ENCODE data around the gene MAP2K5.

MAP2K5 gene

GRCh38 chr15:67575039-67575502 is 32.6 kb downstream of the MAP2K5 start (continued):
- no peak for TF ChIP-seq ZNF221 (tag by site-specific recombination; IDR thresholded peaks at IDR 0.05; ENCODE audit: borderline replicate concordance)
- 0 out of 2 replicates have a peak, but pooled peaks have one; percentile 13 for TF ChIP-seq ZBTB17 (tag by site-specific recombination; IDR thresholded peaks at IDR 0.05)
- peak; percentile 46; the same call in 1 of the 2 replicates for TF ChIP-seq ZNF10 (tag by site-specific recombination; IDR thresholded peaks at IDR 0.05)
- TF ChIP-seq, protein P1, sequence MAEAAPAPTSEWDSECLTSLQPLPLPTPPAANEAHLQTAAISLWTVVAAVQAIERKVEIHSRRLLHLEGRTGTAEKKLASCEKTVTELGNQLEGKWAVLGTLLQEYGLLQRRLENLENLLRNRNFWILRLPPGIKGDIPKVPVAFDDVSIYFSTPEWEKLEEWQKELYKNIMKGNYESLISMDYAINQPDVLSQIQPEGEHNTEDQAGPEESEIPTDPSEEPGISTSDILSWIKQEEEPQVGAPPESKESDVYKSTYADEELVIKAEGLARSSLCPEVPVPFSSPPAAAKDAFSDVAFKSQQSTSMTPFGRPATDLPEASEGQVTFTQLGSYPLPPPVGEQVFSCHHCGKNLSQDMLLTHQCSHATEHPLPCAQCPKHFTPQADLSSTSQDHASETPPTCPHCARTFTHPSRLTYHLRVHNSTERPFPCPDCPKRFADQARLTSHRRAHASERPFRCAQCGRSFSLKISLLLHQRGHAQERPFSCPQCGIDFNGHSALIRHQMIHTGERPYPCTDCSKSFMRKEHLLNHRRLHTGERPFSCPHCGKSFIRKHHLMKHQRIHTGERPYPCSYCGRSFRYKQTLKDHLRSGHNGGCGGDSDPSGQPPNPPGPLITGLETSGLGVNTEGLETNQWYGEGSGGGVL (tag by site-specific recombination; IDR thresholded peaks at IDR 0.05): peak; percentile 74
- no peak for TF ChIP-seq HOXD13 (CRISPR knock-in tag; IDR thresholded peaks at IDR 0.05; ENCODE audit: borderline replicate concordance)
- TF ChIP-seq ZBTB6 (tag by site-specific recombination; IDR thresholded peaks at IDR 0.05): no peak
- TF ChIP-seq SCRT1 (tag by site-specific recombination; IDR thresholded peaks at IDR 0.05; ENCODE audit: borderline replicate concordance): peak; percentile 97
- TF ChIP-seq, protein P2, sequence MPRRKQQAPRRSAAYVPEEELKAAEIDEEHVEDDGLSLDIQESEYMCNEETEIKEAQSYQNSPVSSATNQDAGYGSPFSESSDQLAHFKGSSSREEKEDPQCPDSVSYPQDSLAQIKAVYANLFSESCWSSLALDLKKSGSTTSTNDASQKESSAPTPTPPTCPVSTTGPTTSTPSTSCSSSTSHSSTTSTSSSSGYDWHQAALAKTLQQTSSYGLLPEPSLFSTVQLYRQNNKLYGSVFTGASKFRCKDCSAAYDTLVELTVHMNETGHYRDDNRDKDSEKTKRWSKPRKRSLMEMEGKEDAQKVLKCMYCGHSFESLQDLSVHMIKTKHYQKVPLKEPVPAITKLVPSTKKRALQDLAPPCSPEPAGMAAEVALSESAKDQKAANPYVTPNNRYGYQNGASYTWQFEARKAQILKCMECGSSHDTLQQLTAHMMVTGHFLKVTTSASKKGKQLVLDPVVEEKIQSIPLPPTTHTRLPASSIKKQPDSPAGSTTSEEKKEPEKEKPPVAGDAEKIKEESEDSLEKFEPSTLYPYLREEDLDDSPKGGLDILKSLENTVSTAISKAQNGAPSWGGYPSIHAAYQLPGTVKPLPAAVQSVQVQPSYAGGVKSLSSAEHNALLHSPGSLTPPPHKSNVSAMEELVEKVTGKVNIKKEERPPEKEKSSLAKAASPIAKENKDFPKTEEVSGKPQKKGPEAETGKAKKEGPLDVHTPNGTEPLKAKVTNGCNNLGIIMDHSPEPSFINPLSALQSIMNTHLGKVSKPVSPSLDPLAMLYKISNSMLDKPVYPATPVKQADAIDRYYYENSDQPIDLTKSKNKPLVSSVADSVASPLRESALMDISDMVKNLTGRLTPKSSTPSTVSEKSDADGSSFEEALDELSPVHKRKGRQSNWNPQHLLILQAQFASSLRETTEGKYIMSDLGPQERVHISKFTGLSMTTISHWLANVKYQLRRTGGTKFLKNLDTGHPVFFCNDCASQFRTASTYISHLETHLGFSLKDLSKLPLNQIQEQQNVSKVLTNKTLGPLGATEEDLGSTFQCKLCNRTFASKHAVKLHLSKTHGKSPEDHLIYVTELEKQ (tag by site-specific recombination; IDR thresholded peaks at IDR 0.05; ENCODE audit: borderline replicate concordance): peak; percentile 49; the same call in 1 of the 2 replicates
- peak; percentile 80; the same call in 1 of the 2 replicates for TF ChIP-seq GFI1B (tag by site-specific recombination; IDR thresholded peaks at IDR 0.05)
- no peak for TF ChIP-seq ZSCAN4 (tag by site-specific recombination; IDR thresholded peaks at IDR 0.05)
- TF ChIP-seq ZNF274 (IDR thresholded peaks at IDR 0.05; ENCODE audit: low read length): no peak
- no peak for TF ChIP-seq ZNF274 (tag by site-specific recombination; IDR thresholded peaks at IDR 0.05; ENCODE audit: borderline replicate concordance)
- TF ChIP-seq CTCF (tag by site-specific recombination; IDR thresholded peaks at IDR 0.05): no peak
- no peak for TF ChIP-seq ZNF155 (tag by site-specific recombination; IDR thresholded peaks at IDR 0.05)
- 0 out of 2 replicates have a peak, but pooled peaks have one; percentile 43 for TF ChIP-seq ZNF692 (tag by site-specific recombination; IDR thresholded peaks at IDR 0.05)
- TF ChIP-seq IKZF3 (tag by site-specific recombination; IDR thresholded peaks at IDR 0.05): peak; percentile 72
- TF ChIP-seq, protein P3, sequence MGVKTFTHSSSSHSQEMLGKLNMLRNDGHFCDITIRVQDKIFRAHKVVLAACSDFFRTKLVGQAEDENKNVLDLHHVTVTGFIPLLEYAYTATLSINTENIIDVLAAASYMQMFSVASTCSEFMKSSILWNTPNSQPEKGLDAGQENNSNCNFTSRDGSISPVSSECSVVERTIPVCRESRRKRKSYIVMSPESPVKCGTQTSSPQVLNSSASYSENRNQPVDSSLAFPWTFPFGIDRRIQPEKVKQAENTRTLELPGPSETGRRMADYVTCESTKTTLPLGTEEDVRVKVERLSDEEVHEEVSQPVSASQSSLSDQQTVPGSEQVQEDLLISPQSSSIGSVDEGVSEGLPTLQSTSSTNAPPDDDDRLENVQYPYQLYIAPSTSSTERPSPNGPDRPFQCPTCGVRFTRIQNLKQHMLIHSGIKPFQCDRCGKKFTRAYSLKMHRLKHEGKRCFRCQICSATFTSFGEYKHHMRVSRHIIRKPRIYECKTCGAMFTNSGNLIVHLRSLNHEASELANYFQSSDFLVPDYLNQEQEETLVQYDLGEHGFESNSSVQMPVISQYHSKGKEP (tag by site-specific recombination; IDR thresholded peaks at IDR 0.05): peak; percentile 53; the same call in 1 of the 2 replicates
- peak; percentile 29; the same call in 1 of the 2 replicates for TF ChIP-seq TCF7L2 (IDR thresholded peaks at IDR 0.05; ENCODE audit: borderline replicate concordance, low read depth, low read length)
- 0 out of 2 replicates have a peak, but pooled peaks have one; percentile 19 for TF ChIP-seq WT1 (tag by site-specific recombination; IDR thresholded peaks at IDR 0.05)
- peak; percentile 29; the same call in 1 of the 2 replicates for TF ChIP-seq ZNF600 (tag by site-specific recombination; IDR thresholded peaks at IDR 0.05)
- TF ChIP-seq PRDM1 (tag by site-specific recombination; IDR thresholded peaks at IDR 0.05): 0 out of 2 replicates have a peak, but pooled peaks have one; percentile 31
- TF ChIP-seq ZNF629 (tag by site-specific recombination; IDR thresholded peaks at IDR 0.05): peak; percentile 30; the same call in 1 of the 2 replicates
- peak; percentile 98 for TF ChIP-seq SCRT2 (tag by site-specific recombination; IDR thresholded peaks at IDR 0.05)
- no peak for TF ChIP-seq ZNF175 (tag by site-specific recombination; IDR thresholded peaks at IDR 0.05)
